CD4-positive, alpha-beta T cell treated with Interleukin-10 for 1 hour (primary cell): Measurements from ENCODE around the gene TTLL9.
"Not testable (repeated sequence)": the region's sequence is repeated elsewhere in the genome, so short reads cannot be mapped to it uniquely, and the experiment has no call there.

ENCODE experiments used
- DNase-seq: peaks from one replicate; pipeline ENCODE4 v3.0.0-alpha.2; 2020

Gene TTLL9, protein sequence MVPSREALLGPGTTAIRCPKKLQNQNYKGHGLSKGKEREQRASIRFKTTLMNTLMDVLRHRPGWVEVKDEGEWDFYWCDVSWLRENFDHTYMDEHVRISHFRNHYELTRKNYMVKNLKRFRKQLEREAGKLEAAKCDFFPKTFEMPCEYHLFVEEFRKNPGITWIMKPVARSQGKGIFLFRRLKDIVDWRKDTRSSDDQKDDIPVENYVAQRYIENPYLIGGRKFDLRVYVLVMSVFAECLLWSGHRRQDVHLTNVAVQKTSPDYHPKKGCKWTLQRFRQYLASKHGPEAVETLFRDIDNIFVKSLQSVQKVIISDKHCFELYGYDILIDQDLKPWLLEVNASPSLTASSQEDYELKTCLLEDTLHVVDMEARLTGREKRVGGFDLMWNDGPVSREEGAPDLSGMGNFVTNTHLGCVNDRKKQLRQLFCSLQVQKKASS

DNA sequence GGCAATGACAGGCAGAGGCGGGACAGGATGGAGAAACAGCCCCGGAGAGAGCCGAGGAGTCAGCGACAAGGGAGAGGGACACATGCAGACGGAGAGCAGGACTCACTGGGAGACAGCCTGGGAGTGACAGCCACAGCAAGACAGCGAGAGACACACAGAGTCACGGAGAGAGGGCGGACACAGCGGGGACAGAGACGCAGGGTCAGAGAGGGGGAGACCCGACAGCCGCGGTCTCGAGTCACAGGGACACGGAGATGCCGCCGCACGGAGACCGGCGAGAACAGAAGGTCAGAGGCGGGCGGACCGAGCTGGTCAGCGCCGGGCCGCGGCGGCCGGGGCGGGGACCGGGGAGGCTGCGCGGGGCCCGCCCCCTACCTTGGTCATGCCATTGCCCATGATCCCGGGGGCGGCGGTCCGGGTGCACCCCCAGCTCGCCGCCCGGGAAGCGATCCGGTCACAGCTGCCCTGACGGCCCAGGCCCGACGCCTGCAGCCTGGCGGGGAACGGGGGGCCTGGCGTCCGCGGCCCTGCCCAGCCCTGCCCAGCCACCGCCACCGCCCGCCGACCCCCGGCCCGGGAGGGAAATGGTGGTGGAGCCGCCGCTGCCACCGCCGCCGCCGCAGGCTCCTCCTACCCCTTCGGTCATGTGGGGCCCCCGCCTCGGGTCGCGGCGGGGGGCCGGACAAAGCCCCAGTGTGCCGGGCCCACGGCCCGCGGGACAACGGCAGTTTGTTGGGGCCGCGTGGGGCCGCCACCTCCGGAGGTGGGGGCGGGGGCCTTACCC is at the start of gene TTLL9, which contains the start of gene DUSP15:
Gene TTLL9, plus strand, starts transcription at position 693 of the 784 bp plus-strand sequence. CDS start 493 bp downstream, outside the sequence.
Gene DUSP15, minus strand, starts transcription at position 586 of the 784 bp plus-strand sequence. Its CDS starts 190 bp downstream, at position 396.
- no peak for DNase-seq

- DNase-seq = no peak
Observed at GRCh38 chr20:31821427-31821826, 49.0 kb upstream of the TTLL9 start.

DNA sequence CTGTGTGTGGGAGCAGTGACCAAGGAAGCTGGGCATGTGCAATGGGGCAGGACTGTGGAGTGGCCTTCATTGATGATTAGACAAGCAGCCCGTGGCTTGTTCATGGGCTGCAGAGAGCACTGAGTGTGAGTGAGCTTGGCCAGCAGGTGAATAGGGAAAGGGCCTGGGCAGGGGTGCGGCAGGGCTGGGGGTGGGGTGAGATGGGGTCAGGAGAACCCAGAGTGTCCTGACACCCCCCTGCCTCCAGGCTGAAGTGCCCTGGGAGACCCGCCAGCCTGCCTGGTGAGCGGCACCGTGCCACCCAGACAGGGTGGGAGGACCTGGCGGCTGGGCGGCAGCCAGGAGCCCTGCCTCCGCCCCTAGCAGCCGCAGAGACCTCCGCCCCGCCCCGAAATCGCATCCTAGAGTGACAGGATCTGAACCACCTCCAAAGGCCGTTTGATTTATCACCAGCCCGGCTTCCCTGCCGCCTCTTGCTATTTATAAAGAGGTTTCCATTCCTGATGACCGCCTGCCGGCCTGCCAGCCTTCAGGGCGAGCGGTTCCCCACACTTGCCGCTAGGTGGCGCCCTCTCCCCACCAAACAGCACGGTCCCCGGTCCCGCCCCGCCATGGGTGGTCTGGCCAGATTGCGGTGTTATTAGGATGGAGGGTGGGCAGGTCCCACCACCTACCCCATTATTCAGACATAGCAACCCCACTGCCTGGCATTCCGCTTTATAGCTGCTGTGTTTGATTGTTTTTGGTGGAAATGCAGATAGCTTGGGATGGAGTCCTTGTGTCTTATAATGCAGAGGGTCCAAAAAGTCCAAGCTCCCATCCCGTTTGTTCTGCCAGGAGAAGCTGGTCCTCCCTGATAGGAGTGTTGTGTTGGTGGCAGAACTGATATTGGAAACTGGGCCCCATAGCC is 47.8 kb upstream of the TTLL9 start:
- peak; percentile 72 for DNase-seq

- DNase-seq = no peak
Observed at GRCh38 chr20:31823360-31824124, 46.9 kb upstream of the TTLL9 start.

- DNase-seq = no peak
Observed at GRCh38 chr20:31824125-31824485, 46.3 kb upstream of the TTLL9 start.

DNA sequence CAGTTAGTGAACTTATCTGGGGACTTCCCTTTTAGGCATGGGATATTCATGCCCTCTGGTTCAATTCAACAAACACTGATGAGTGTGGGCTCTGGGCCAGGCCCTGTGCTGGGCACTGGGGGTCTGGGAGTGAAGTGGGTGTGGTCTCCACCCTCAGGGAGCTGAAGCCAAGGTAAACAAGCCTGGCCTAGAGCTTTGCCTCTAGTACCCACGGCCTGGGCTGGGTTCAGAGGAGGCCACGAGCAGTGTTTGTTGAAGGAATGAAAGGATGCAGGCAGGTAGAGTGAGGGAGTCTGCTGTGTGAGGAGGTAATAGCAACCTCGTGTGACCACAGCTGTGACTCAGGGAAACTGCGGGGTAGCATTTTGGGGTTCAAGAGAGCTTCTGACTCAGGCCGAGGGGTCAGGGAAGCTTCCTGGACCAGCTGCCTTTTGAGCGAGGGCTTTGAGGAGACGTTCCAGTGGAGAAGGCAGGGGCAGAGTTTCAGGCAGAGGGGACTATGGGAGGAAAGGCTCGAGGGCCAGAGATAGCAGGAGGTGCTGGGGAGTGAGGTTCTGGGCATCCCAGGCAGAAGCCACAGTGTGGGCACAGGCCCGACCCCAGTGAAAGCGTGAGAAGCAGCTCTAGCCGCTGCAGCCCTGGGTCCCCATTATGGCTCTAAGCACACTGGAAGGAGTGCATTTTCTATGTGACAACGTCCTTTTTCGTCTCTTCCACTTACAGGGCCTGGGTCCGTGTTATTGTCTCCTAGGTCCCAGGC is 45.7 kb upstream of the TTLL9 start:
- no peak for DNase-seq

GRCh38 chr20:31826074-31826473 is 44.4 kb upstream of the TTLL9 start:
- DNase-seq = no peak

GRCh38 chr20:31827059-31827458 is 43.4 kb upstream of the TTLL9 start:
- no peak for DNase-seq

DNA sequence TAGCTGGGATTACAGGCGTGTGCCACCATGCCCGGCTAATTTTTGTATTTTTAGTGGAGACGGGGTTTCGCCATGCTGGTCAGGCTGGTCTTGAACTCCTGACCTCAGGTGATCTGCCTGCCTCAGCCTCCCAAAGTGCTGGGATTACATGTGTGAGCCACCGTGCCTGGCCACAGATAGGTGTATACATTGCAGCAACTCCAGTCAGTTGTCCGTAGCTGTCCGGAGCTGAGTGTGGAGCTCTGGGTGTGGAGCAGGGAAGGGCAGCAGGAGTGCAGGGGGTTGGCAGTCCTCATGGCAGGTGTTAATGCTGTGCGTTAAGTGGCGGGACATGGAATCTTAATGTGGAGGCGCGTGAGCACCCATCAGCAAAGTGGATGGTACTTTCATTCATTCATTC is 42.4 kb upstream of the TTLL9 start:
- DNase-seq = not testable (repeated sequence)

GRCh38 chr20:31829731-31830130 is 40.7 kb upstream of the TTLL9 start:
- no peak for DNase-seq

DNA sequence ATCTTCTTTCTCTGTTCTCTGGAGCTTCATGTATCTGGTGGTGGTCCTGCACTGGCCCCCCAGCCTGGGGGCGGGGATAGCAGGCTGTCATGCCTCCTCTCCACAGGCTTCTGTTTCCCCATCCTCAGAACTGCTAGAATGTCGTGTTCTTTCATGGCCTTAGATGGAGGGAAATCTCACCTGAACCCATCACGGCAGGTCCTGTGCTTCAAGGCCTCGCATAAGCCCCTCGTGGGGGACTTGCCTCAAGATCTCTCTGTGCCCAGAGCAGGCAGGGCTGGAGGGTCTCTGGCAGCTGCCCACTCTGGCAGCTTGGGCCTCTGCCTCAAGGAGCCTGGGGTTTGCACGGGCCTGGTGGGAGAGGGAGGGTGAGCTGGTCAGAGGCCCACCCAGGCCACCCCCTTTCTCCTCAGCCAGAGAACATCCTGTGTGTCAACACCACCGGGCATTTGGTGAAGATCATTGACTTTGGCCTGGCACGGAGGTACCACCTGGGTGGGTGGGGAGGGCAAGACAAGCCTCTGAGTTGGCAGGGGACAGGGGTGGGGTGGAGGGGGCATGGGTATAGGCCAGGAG is 39.9 kb upstream of the TTLL9 start:
- no peak for DNase-seq

DNA sequence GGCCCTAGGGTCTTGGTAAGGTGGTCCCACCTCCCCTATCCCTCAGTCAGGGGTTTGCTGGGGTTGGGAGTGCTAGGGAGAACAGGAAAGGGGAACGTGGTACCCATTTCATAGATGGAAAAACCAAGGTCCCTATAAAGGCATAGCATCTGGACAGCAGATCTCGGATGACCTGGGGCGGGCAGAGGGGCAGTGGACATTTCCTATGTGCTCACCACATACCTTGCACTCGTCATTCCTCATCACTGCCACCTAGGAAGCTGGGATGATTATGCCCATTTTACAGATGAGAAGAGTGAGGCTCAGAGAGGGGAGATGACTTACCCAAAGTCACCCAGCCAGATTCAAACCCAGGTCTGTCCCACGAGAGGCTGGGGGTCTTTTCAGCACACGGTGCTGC is 39.2 kb upstream of the TTLL9 start:
- no peak for DNase-seq

DNA sequence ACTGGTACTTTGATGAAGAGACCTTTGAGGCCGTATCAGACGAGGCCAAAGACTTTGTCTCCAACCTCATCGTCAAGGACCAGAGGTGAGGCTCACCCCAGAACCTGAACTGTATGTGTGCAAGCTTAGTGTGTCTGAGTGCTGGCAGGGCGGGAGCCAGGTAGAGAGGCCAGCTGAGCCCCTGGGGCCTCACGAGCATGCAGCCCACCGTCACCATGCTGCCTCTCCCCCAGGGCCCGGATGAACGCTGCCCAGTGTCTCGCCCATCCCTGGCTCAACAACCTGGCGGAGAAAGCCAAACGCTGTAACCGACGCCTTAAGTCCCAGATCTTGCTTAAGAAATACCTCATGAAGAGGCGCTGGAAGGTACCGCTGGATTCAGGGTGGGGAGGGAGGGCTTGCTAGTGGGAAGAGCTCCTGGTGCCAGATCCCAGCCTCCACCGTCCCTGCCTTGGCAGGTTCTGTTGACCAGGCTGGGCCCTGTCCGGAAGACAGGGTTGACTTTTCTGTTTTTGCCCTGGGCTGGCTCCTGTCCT is 38.6 kb upstream of the TTLL9 start:
- no peak for DNase-seq

- peak; percentile 55 for DNase-seq
Observed at GRCh38 chr20:31833130-31833930, 37.1 kb upstream of the TTLL9 start.

DNA sequence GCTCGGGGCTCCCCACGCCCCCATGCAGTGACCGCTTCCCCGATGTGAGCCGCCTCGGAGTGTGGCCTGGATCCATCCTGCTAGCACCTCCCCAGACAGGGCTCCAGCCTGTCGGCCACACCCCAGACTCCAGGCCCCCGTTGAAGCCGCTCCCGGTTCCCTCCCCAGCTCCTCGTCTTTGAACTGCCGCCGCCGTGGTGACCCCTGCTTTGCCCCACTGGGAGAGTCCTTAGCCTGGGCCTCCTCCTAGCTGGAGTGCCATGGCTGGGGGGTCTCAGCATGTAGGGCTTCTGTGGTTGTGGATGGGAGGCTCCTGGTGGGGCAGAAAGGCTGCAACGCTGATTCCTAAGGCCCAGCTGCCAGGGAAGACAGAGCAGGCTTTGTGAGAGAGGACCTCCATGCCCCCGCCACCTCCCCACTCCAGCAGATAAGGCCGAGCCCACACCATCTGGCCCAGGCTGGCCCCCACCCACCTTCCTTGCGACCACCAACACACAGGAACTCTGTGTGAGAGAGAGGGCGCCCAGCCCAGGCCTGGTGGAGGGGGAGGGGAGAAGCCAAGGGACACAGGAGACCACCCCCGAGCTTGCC is 36.4 kb upstream of the TTLL9 start:
- no peak for DNase-seq

DNA sequence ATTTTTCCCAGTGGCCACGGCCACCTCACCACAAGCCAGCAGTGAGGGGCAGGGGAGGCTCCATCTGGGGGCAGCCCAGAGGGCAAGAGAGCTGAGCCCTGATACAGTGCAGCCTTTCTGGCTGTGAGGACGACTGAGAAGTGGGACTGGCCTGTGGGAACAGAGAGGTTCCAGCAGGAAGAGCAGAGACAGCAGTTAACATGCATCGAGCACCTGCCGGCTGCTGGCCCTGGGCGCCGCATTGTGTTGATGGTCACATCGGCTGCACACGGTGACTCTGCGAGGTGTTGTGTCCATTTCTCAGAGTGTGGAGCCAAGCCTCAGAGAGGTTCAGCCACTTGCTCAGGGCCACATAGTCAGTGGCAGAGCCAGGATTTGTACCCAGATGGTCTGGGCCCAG is 34.9 kb upstream of the TTLL9 start:
- no peak for DNase-seq

GRCh38 chr20:31835977-31836852 is 34.2 kb upstream of the TTLL9 start:
- peak; percentile 39 for DNase-seq
